HG03354 (cell line): Measurements from ENCODE around the gene GTPBP4.
A peak's percentile ranks its signal among the peaks of the same experiment; 100 is the strongest.
"Not testable (repeated sequence)": the region's sequence is repeated elsewhere in the genome, so short reads cannot be mapped to it uniquely, and the experiment has no call there.

Experiments used
- ATAC-seq: cut with Tn5 transposase; IDR thresholded peaks from one replicate; pipeline ENCODE4 v1.9.1; 2021; ENCODE audit warnings: mild to moderate bottlenecking; ENCODE audit not compliant: unreplicated experiment, poor library complexity, severe bottlenecking

GTPBP4 gene

DNA sequence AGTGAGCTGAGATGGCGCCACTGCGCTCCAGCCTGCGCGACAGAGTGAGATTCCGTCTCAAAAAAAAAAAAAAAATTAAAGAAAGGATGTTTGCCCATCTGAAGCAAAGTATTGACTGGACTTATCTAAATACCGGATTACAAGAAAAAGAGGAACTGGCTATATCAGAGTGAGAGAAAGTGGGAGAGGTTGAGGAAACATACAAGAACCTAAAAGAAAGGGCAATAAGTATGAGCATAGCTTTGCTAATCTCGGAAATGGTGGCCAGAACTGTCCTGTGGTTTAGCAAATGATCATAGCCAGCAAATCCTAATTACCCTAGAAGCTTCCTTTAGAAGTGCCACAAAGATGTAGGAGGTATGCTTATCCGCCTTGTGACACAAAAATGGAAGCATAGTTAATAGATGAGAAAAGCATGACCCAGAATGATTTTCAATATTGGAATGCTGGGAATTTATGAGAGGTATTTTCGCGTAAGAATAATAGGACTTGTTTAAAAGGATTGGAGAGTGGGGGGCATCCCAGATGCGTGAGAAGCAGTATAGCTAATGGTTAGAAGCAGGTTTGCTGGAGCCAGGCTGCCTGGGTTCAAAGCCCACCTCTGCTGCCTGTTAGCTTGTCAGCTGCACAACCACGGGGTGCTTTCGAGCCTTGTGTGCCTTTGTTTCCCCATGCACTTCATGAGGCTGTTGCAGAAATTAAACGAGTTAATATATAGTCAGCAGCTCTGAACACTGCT, 1.2 kb upstream of the GTPBP4 start:
- no peak for ATAC-seq

DNA sequence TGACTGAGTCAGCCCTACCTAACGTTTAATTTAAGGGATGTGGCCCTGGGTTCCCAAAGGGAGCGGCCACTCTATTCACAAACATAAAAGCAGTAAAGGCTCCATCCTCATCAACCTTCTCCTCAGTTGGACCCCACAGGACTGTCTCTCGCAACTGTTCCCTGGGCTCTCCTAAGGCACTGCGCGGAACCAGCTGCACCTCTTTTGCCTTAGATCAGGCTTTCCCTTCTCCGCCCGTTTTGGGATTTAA, 689 bp upstream of the GTPBP4 start:
- ATAC-seq = peak; percentile 2

DNA sequence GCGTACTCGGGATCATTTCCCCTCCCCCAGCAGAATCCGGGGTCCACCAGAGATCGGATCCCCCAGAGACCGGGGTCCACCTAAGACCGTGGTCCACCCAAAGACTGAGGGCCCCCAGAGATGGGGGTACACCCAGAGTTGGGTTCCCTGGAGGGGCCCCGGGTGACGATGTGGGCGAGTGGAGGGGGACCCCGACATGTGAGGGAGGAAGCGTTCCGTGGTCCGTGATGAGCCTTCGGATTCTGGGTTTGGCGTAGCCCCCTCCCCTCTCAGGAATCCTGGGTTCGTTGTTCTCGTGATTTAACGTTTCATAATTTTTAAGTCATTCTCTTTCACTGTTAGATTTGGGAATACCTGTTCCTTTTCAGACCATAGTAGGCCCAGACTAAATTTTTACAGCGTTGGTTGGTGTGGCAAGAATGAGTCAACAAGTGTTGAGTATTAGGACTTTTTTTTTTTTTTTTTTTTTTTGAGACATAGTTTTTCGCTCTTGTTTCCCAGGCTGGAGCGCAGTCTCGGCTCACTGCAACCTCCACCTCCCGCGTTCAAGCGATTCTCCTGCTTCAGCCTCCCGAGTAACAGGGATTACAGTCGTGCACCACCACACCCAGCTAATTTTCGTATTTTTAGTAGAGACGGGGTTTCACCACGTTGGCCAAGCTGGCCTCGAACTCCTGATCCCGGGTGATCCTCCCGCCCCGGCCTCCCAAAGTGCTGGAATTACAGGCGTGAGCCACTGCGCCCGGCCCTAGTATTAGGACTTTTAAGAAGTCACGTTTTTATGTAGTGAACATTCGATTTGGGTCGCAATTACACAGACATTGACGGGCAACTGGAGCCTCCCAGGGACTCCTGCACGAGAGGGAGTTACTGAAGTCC, 672 bp downstream of the GTPBP4 start:
- peak; percentile 15 for ATAC-seq

DNA sequence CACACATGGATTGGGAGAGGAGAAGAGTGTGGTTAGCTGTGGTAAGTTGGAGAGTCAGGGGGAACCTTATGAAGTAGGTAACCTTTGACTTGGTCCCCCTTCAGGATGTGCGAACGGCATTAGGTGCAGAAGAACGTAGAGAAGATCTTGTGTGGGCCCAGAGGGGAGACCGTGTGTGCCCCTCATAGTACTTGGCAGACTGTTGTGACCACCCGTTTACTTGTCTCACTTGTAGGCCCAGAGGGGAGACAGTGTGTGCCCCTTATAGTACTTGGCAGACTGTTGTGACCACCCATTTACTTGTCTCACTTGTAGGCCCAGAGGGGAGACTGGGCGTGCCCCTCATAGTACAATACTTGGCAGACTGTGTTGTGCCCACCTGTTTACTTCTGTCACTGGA, 2.6 kb downstream of the GTPBP4 start:
- ATAC-seq = no peak

DNA sequence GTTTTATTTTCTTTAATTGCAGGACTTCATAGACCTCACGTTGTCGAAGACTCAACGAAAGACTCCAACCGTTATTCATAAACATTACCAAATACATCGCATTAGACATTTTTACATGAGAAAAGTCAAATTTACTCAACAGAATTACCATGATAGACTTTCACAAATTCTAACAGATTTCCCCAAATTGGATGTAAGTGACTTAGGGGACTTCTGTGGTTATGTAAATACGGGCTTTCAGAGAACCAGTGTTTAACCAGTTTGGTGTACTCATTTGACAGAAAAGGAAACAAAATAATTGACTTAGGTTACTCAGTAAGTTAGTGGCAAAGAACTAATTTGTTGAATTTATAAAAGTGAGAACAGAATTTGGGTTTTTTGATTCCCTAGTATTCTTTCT, 4.2 kb downstream of the GTPBP4 start:
- peak; percentile 38 for ATAC-seq

DNA sequence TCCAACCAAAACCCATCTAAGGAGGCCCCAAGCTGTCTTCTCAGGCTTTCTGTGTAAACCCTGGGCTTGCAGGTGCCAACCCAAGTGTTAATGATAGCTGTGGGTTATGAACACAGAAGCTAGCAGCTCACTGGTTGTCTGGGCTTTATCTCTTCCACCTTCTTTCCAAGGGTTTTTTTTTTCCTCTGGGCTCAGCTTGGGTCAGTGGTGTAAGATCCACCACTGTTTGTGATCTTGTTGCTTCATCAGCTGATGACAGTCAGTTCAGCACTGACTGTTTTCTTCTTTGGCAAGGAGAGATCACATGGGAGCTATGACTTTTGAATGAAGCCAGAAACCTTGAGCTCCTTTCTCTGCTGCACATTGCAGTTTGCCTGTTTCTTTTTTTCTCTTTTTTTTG, 4.6 kb downstream of the GTPBP4 start:
- no peak for ATAC-seq

DNA sequence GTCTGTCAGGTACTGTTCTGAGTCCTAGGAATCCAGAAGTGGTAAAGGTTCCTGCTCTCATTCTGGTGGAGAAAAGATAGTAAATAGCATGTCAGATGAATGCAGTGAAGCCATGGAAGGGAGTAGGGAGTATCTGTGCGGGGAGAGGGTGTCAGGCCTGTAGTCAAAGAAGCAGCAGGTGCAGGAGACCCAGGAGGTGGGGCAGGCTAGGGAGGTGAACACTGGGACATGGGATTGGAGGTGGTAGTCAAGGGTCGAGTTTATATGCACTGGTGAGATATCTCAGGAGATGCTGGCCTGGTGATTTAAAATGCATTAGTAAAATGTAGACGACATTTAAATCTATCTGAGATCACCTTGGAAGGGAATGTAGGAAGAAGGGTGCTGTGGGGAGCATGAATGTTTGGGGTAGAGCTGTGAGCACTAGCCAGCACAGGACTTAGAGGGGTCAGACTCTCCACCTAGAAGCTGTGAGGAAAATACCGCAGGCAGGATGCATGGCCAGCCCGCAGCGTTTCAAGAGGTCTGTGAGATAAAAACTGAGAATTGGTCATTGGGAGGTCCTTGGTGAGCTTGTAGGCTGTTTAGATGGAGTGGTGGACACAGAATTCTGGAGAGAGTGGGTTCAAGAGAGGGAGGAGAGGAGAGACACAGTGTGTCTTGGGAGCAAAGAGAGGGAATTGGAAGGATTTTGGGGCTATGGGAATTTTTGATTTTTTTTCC, 6.8 kb downstream of the GTPBP4 start:
- no peak for ATAC-seq

DNA sequence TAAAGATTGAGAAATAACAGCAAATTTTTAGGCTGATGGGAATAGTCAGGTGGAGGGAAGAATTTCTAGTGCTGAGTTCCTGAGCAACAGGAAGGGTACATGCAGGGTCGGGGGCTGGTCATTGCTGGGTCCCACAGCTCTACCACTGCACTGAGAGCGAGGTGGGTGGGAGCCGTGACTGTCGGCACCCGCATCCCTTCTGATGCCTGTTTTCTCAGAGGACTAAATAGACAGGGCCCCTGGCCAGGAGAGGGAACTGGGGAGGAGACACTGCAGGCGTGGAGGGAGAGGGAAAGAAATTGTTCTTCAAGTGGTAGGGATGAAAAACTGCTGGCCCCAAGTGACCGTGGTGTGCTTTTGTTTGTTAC, 7.3 kb downstream of the GTPBP4 start:
- ATAC-seq = no peak

DNA sequence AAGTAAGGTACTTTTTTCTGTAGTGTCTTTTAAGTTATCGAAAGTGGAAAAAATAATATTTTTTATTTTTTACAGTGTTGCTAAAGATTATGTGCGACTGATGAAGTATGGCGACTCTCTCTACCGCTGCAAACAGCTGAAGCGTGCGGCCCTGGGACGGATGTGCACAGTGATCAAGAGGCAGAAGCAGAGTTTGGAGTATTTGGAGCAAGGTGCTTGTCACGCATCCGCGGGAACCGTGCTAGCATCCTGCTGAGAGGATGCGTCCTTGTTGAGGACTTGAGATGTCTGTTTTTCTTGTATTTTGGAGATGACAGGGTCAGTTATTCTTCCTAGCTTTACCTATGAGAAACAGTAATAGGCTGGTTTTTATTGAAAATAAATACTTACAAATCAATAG, 7.8 kb downstream of the GTPBP4 start:
- ATAC-seq = no peak

DNA sequence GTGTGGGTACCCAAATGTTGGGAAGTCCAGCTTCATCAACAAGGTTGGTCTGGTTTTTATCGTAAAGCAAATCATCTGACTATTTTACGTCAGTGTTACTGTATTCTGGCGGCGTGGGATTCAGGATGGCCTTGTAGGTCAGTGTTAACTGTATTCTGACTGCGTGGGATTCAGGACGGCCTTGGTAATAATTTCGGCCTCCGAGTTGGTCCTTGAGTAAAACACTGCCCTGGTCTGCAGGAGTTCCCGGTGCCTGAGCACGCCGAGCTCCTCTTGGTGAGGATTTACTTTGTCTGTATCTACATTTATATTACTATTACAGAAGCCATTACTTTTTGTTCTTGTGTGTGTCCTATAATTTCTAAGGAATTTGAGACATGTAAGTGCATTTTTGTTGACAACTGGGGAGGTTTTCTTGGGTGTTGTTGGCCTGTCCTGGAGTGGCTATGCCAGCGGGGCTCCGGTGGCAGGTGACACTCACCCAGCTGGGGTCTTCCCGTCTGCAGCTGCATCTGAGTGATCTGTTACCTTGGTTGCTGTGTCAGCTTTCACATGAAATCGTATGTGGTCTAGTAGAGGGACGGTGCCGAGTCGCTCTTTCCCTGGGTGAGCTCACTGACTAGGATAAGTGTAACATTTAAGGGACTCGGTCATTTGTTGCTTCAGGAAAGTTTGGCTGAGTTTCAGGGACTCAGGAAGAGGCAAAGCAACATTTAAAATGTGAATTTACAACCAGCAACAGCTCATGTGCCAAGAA, 9.2 kb downstream of the GTPBP4 start:
- ATAC-seq = no peak

DNA sequence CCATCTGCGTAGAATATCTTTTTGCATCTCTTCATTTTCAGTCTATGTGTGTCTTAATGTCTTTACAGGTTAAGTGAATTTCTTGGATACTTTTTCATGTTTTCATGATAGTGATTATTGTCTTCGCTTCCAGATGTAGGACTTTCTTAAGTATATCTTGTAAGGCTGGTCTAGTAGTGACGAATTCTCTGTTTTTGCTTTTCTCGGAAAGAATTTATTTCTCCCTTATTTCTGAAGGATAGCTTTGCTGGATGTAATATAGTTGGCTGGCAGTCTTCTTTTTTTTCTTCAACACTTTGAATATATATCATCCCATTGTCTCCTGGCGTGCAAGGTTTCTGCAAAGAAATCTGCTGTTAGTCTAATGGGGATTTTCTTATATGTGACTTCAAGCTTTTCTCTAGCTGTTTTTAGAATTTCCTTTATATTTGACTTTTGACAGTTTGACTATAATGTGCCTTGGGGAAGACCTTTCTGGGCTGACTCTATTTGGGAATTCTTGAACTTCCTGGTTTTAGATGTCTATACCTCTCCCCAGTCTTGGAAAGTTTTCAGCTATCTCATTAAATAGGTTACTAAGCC, 14.3 kb downstream of the GTPBP4 start:
- no peak for ATAC-seq

DNA sequence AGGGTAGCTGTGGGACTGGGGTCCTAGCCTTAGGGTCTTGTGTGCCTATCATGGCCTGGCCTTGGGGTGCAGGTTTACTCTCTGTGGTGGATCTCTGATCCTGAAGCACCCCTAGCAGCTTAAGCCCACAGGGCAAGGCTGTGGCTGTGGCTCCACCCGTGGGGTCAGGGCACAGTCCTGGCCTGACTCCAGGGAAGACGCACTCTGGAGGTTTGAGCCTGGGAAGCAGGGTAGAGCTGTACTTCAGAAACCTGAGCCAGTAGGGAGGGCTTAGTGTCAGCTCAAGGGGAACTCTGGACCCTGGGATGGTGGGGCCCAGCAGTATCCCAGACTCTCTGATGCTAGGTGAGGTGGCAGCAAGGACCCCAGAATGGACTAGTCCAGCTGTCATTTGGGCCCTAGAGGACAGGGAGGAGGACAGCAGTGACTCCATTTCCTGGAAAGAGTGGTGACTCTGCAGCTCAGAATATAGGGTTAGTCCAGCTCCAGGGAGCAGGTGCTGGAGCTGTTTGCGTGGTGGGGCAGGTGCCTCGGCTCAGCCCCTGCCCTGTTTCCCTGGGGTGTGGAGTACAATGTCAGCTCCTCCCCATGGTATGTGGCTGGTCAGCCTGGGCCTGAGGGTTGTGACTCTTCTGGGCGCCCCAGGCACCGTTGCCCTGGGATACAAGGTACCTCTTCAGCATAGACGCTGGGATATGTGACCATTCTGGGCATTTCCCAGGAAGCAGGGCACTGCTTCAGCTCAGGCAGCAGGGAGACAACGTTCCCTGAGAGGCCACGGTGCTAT, 15.8 kb downstream of the GTPBP4 start:
- no peak for ATAC-seq

DNA sequence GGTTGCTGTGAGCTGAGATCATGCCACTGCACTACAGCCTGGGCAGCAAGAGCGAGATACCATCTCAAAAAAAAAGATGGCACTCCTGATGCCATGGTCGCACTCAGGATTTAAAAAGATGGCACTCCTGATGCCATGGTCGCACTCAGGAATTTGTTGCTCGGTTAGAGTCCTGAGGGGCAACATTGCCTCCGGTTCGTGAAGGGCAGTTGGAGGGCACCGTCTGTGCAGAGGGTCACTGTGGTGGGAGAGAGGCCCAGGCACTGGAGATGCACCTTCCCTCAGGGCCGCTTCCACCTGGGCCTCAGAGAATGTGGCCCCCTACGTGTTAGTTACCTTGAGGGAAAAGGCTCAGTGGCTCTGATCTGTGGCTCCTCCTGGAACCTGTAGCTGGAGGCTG, 18.3 kb downstream of the GTPBP4 start:
- ATAC-seq = no peak

DNA sequence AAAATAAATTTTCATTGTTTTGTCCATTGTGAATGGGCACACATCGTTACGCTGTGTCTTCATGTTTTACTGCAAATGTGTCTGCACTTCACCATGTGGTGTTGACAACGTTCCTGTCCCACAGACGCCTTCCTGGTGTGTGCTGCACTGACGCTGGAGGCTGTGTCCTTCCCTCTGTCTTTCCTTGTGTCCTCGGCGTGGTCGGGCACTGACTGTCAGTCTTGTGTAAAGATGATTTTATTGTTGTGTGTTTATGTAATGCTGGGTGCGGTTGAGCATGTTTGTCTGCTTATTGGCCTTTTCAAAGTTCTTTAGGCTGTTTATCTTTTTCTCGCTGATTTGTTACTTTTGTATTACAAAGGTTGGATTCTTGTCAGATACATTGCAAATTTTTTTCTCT, 19.3 kb downstream of the GTPBP4 start:
- ATAC-seq = no peak

DNA sequence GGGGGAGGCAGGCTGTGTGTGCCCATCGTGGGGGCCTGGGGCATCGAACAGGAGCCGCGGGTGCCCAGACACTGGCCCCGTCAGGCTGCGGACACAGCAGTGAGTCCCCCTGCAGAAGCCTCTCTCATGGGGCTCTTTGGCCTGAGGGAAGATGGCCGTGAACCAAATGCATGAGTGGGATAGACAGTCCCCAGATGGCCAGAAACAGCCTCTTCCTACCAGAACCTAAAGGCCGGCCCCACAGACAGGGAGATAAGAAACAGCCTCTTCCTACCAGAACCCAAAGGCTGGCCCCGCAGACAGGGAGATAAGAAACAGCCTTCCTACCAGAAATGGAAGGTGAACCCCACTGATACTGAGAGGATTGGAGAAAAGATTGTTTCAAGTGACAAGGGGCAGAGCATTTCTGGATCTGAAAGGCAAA, 20.8 kb downstream of the GTPBP4 start:
- ATAC-seq = no peak

DNA sequence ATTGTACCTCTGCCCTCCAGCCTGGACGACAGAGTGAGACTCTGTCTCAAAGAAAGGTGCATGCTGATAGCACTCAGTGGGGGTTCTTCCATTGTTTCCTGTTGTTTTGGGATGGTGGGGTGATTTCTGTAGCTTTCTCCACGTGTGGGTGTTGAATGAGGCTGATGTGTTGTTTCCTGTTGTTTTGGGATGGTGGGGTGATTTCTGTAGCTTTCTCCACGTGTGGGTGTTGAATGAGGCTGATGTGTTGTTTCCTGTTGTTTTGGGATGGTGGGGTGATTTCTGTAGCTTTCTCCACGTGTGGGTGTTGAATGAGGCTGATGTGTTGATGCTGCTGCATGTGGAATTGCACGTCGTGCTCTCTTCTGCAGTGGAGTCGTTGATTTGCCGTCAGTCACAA, 21.7 kb downstream of the GTPBP4 start:
- not testable (repeated sequence) for ATAC-seq

DNA sequence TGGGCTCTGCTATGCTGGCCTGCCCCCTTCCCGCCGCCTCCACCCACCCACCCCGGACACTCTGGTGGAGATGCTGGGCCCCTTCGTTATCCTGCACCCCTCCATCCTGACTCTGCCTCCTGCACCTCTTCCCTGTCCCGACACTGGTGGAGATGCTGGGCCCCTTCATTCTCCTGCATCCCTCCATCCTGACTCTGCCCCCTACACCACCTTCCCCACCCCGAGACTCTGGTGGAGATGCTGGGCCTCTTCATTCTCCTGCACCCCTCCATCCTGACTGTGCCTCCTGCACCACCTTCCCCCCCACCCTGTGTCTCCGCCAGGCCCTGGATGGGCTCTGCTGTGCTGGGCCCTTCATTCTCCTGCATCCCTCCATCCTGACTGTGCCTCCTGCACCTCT, 22.5 kb downstream of the GTPBP4 start:
- ATAC-seq = no peak

DNA sequence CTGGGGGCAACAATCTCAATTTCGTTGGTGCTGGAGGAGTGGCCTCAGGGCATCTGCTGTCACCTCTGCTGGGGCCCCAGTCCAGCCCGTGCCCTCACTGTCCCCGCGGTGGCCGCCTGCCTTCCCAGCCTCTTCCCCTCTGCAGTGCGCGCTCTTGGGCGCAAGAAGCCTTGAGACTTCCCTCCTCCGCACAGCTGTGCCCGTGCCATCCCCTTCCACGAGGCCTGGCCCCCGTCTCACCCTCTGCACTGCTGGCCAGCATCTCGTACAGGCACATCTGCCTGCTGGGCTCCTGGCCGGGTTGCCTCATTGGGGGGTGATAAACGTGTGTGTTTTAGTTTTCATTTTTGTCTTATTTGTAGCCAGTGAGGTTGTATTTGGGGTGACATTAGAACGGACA, 23.5 kb downstream of the GTPBP4 start:
- no peak for ATAC-seq

DNA sequence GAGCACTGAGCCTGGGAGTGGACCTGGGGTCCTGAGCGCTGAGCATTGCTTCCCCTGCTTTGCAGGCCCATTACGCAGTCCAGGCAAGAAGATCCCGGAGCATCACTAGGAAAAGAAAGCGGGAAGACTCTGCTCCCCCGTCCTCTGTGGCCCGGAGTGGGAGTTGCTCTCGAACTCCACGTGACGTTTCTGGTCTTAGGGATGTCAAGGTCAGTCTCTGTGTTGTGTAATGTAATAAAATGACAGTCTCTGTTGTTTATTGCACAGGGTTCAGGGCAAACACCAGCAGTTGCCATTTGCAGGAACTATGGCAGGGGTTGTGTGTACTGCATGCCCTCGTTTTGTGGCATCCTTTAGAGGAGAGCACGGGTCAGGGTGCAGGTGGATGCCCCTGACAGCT, 27.5 kb downstream of the GTPBP4 start:
- no peak for ATAC-seq
